ENCODE data around the gene ARPC1B. TPM values are rescaled to one million over a fixed set of nuclear protein-coding genes. Genes with fewer than 3 reads are reported as not detected.

Gene ARPC1B
- total and polyA plus RNA-seq, 9 of the 15 experiments (the other 6 are each of a cell fraction or from before 2014, with no cell fraction given) = 6.7 to 357 (median 211) TPM

- TF ChIP-seq ZBTB43 (CRISPR knock-in tag; IDR thresholded peaks at IDR 0.05) = no peak
- TF ChIP-seq HLTF (IDR thresholded peaks at IDR 0.05) = no peak
- TF ChIP-seq FOXK2 (conservative IDR thresholded peaks at IDR 0.05 in 1 of 2, IDR thresholded peaks at IDR 0.05 in 1 of 2; ENCODE audit: low read depth in 2 of 2) = no peak
- no peak for TF ChIP-seq PREB (CRISPR knock-in tag; IDR thresholded peaks at IDR 0.05)
- TF ChIP-seq KDM1A (IDR thresholded peaks at IDR 0.05) = no peak
- TF ChIP-seq ZNF354B (CRISPR knock-in tag; IDR thresholded peaks at IDR 0.05) = no peak
- TF ChIP-seq ZNF217 (CRISPR knock-in tag; IDR thresholded peaks at IDR 0.05) = no peak
- TF ChIP-seq NBN (IDR thresholded peaks at IDR 0.05; ENCODE audit: low read depth) = peak; percentile 55; the same call in 1 of the 2 replicates
- no peak for TF ChIP-seq ZNF79 (CRISPR knock-in tag; IDR thresholded peaks at IDR 0.05; ENCODE audit: low read depth)
- TF ChIP-seq ZNF324 (CRISPR knock-in tag; IDR thresholded peaks at IDR 0.05) = no peak
- TF ChIP-seq HNRNPUL1 (IDR thresholded peaks at IDR 0.05; ENCODE audit: low read length) = no peak
- no peak for TF ChIP-seq RFX1 (IDR thresholded peaks at IDR 0.05)
- no peak for TF ChIP-seq ZNF311 (CRISPR knock-in tag; IDR thresholded peaks at IDR 0.05)
- no peak for TF ChIP-seq ZNF175 (CRISPR knock-in tag; IDR thresholded peaks at IDR 0.05; ENCODE audit: low read depth)
- peak; percentile 89 for TF ChIP-seq HNRNPLL (IDR thresholded peaks at IDR 0.05; ENCODE audit: low read depth, low read length, poor library complexity, severe bottlenecking)
- no peak for TF ChIP-seq NR3C1 (CRISPR knock-in tag; IDR thresholded peaks at IDR 0.05)
- TF ChIP-seq ARID4B (CRISPR knock-in tag; IDR thresholded peaks at IDR 0.05) = peak; percentile 72; the same call in 1 of the 2 replicates
- no peak for TF ChIP-seq NCOA2 (IDR thresholded peaks at IDR 0.05; ENCODE audit: partially characterized antibody in 2 of 2)
- TF ChIP-seq ELF2 (CRISPR knock-in tag; IDR thresholded peaks at IDR 0.05) = peak; percentile 96
- no peak for TF ChIP-seq KLF6 (CRISPR knock-in tag; IDR thresholded peaks at IDR 0.05; ENCODE audit: borderline replicate concordance)
These were observed 48.7 kb upstream of the ARPC1B start, which contains the start of gene ARPC1A (continued) for GRCh38 chr7:99325592-99326407.

All from K562 (cell line).